Measurements from ENCODE around the gene BLCAP. TPM values are rescaled to one million over a fixed set of nuclear protein-coding genes. Genes with fewer than 3 reads are reported as not detected.

The BLCAP gene
- total RNA-seq, 2 donors from 2014 or later = 93.0 to 101 TPM

DNA sequence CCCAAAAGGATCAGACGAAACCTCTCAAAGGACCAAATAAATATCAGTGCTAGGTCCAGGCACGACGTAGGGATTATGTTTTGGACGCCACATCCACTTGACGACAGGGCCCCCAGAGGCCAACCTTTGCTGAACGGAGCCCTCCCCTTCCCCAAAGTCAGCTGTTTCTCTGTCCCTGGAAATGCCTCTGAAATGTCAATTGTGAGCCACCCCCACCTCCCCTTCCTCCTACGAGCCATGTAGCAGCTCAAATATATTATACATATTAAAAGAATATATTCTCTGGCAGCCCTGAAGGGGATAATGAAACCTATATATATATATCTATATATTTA is 39.6 kb upstream of the BLCAP start:
- TF ChIP-seq POLR2AphosphoS5 (IDR thresholded peaks at IDR 0.05) (no peak), POLR2A (IDR thresholded peaks at IDR 0.05) (no peak)
- TF ChIP-seq, protein P1, sequence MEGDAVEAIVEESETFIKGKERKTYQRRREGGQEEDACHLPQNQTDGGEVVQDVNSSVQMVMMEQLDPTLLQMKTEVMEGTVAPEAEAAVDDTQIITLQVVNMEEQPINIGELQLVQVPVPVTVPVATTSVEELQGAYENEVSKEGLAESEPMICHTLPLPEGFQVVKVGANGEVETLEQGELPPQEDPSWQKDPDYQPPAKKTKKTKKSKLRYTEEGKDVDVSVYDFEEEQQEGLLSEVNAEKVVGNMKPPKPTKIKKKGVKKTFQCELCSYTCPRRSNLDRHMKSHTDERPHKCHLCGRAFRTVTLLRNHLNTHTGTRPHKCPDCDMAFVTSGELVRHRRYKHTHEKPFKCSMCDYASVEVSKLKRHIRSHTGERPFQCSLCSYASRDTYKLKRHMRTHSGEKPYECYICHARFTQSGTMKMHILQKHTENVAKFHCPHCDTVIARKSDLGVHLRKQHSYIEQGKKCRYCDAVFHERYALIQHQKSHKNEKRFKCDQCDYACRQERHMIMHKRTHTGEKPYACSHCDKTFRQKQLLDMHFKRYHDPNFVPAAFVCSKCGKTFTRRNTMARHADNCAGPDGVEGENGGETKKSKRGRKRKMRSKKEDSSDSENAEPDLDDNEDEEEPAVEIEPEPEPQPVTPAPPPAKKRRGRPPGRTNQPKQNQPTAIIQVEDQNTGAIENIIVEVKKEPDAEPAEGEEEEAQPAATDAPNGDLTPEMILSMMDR (IDR thresholded peaks at IDR 0.05) = no peak
- no peak overlapping the region for H3K27ac ChIP-seq
- H3K36me3 ChIP-seq = no peaks in the 10 kb centered on the region
- WGBS = 10% methylated on average over 7 of the region's 7 CpGs
- H3K4me3 ChIP-seq = no peak overlapping the region
- no peak for DNase-seq (ENCODE audit: low spot score)
- peaks cover 1% of the 10 kb centered on the region for H3K27me3 ChIP-seq (replicated peaks; ENCODE audit: insufficient read depth)
- H3K4me1 ChIP-seq (replicated peaks) = no peaks in the 10 kb centered on the region
- intact Hi-C loops (cut with DNase I) = loop anchor here (5.0 to 10.0 kb wide), 2 partner anchors 425 to 758 kb away; no protein-coding TSS in a partner anchor
- no peaks in the 10 kb centered on the region for H3K9me3 ChIP-seq

DNA sequence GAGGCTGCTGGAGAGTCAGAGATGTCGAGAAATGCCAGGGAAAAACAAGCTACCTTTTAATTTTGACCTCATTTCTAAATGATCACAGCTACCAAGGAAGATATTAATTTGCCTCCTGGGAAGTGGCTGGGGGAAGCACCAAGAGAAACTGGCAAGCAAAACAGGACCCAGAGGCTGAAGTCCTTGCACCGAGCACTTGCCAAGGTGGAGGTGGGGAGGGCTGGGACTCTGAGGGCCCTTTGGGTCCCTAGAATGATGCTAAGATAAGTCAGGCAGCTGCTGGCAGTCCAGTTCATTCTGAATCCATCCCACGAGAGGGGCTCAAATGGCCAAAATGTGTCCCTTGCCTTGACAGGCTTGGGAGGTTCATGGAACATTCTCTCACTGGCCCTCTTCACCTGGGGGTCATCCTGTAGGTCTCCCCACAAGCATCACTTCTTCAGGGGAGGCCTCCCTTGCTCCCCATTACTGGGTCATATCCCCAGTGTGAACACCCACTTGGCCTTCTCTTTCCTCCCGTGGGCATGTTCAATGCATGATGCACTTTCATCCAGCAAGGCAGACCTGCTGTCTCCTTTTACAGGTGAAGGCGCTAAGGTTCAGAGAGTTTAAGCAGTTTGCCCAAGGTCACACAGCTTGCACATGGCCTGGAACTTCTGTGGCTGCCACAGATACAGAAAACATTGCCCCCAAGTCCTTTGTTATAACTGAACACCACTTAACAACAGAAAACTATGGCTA is 39.1 kb upstream of the BLCAP start:
- Histone ChIP-seq H3K4me1 (replicated peaks) (no peaks in the 10 kb centered on the region), H3K4me3 (no peak overlapping the region), H3K9me3 (no peaks in the 10 kb centered on the region), H3K36me3 (no peaks in the 10 kb centered on the region), H3K27me3 (replicated peaks; ENCODE audit: insufficient read depth) (peaks cover 3% of the 10 kb centered on the region), H3K27ac (no peak overlapping the region)
- no peak for TF ChIP-seq POLR2AphosphoS5 (IDR thresholded peaks at IDR 0.05)
- TF ChIP-seq, protein P1 (IDR thresholded peaks at IDR 0.05) = no peak
- TF ChIP-seq POLR2A (IDR thresholded peaks at IDR 0.05) = no peak
- intact Hi-C loops (cut with DNase I) = loop anchor here (5.0 to 10.0 kb wide), 2 partner anchors 426 to 758 kb away; no protein-coding TSS in a partner anchor
- DNase-seq (ENCODE audit: low spot score) = no peak
- WGBS = 44% methylated on average over 5 of the region's 5 CpGs

DNA sequence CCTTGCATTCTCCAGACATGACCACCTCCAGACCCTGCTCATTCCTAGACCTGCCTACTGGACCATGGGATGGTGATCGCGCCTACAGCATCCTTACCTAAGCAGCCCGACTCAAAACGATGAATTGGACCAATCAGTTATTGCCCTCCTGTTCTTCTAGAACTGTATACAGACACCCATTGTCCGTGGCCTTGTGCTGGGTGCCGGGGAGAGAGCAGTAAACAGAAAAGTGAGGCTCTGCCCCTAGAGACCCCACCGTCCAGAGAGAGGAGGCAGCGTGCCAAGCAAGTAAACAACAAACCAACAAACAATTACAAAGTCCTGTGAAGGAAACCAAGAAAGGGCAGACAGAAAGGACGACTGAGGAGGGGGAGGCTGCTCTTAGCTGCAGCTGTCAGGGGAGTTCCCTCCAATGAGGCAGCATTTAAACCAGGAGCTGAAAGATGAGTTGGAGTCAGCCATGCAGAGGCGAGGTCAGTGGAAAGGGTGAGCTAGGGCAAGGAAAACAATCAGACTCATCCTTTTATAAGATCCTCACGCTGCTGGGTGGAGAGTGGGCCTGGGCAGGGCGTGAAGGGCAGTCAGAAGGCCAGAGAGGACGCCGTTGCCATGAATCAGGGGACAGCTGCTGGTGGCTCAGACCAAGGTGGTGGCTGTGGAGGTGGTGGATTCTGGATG is 37.6 kb upstream of the BLCAP start:
- Histone ChIP-seq H3K27ac (no peak overlapping the region), H3K27me3 (replicated peaks; ENCODE audit: insufficient read depth) (peaks cover 3% of the 10 kb centered on the region), H3K9me3 (no peaks in the 10 kb centered on the region), H3K4me1 (replicated peaks) (no peaks in the 10 kb centered on the region), H3K36me3 (no peaks in the 10 kb centered on the region), H3K4me3 (no peak overlapping the region)
- intact Hi-C loops (cut with DNase I) = loop anchor here (5.0 to 10.0 kb wide), 2 partner anchors 427 to 760 kb away; no protein-coding TSS in a partner anchor
- 76% methylated on average over 14 of the region's 14 CpGs for WGBS
- TF ChIP-seq POLR2A (IDR thresholded peaks at IDR 0.05) (no peak), POLR2AphosphoS5 (IDR thresholded peaks at IDR 0.05) (no peak)
- TF ChIP-seq, protein P1 (IDR thresholded peaks at IDR 0.05) = no peak
- no peak for DNase-seq (ENCODE audit: low spot score)

DNA sequence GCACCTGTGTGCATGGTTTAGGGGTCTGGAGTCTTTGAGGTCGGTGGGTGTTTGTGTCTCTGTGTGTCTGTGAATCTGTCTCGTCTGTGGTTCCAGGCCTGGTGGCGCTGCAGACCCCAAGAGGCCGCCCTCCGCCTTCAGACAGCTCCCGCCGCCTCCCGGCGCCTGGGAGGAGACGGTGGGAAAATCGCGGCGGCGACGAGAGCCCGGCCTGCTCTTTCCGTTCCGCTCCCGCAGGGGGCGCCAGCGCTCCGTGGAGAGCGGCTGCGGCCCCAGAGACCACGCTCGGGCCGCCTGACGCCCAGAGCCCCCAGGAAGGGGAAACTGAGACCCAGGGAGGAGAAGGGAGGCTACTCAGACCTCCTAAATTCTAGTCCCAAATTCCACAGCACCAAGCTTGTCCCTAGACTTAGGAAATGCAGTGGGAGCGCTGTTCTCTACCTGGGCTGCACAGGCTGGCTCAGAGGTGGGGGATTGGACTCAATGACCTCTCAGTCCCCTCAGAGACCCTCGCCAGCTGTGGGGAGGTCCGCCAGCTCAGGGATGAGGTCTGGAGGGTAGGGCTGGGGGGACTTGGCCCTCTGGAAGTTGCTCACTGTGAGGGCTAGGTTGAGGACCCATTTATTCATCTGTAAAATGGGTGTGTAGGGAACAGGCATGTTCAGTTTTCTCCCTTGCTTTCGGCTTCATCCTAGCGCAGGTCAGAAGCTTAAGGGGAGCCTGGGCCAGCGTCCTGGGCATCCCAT is 36.9 kb upstream of the BLCAP start:
- Histone ChIP-seq H3K4me1 (replicated peaks) (no peaks in the 10 kb centered on the region), H3K9me3 (no peaks in the 10 kb centered on the region), H3K36me3 (no peaks in the 10 kb centered on the region), H3K4me3 (no peak overlapping the region), H3K27ac (no peak overlapping the region), H3K27me3 (replicated peaks; ENCODE audit: insufficient read depth) (peaks cover 3% of the 10 kb centered on the region)
- no peak for TF ChIP-seq POLR2AphosphoS5 (IDR thresholded peaks at IDR 0.05)
- TF ChIP-seq, protein P1 (IDR thresholded peaks at IDR 0.05) = peak; percentile 75 to 89 (median 82)
- TF ChIP-seq POLR2A (IDR thresholded peaks at IDR 0.05) = no peak
- no peak for DNase-seq (ENCODE audit: low spot score)
- intact Hi-C loops (cut with DNase I) = loop anchor here (5.0 to 10.0 kb wide), 3 partner anchors 428 to 760 kb away; no protein-coding TSS in a partner anchor
- 18% methylated on average over 26 of the region's 34 CpGs for WGBS
